Measurements from ENCODE around the gene ADRB1.

Gene ADRB1

DNA sequence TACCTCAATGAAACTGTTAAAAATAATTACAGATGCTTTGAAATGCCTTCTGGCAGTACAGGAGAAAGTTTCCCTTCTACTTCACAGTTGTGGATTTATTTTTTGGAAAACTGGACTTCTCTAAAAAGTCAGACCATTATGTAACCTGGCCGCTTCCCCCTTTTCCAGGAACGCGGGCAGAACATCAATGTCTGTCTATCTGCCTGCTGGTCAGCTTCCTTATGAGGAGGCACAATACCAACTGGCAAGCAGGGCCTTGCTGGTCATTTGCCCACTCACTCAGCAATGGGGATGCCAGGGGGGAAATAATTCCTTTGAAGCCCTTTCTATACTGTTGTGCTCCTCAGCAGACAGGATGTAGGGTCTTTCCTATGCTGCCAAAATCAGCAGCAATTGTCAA, 22.5 kb upstream of the ADRB1 start:
- no peaks in the 10 kb centered on the region for H3K36me3 ChIP-seq (ENCODE audit: insufficient read depth, insufficient read length, low read length)
- H3K9me3 ChIP-seq (ENCODE audit: insufficient read depth, low read length), result 0 out of 2 replicates have a peak, but pooled peaks cover under 1% of the 10 kb centered on the region

DNA sequence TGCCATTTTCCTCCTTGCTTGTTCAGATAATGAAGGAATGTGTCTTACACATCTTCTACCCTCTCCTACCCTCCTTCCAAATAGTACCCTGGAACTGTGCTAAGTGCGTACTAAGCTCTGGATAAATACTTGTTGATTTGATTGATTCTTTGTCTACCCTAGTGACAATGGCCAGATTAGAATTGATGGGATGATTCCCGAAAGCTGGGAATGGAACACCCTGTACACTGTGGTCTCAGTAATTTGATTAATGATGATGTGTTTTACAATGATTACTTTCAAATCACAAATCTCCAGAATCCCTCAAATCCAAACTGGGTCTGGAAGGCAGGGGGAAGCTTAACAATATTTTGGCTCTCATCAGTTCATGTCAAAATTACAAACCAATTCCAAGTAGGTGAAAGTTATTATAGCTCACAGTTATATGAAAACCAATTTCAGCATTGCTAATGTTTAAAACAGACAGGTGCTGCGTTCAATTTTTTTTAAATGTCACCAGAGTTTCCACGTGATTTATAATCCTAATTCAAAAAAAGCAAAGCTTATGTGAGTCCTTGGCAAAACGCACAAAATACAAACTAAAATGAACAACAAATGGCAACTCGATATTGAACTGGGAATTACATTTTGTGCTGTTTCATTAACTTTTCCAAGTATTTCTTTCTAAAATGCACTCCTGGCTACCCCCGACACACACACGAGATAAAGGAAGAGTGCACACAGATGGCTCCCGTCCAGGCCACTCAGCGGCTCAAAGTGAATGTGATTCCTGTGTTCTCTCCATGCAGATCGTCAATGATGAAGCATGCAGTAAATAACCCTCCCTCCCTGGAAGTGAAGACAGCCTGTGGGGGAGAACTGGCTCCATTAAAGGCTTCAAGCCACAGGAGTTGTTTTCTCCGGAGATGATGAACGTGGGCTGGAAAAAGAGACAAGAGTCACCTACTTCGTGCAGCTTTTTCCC, 21.7 kb upstream of the ADRB1 start:
- Histone ChIP-seq H3K9ac (ENCODE audit: insufficient read length, low read depth) (no peak overlapping the region), H3K4me1 (ENCODE audit: insufficient read depth, insufficient read length) (peaks cover 4% of the 10 kb centered on the region), H3K4me3 (ENCODE audit: insufficient read length, low read depth) (no peak overlapping the region), H3K9me3 (ENCODE audit: insufficient read depth, low read length) (no peaks in the 10 kb centered on the region), H3K27me3 (ENCODE audit: insufficient read depth, insufficient read length) (no peaks in the 10 kb centered on the region), H3K36me3 (ENCODE audit: insufficient read depth, insufficient read length, low read length) (no peaks in the 10 kb centered on the region)
- no peak for TF ChIP-seq SUZ12 (IDR thresholded peaks at IDR 0.05; ENCODE audit: extremely low read depth, insufficient read depth, insufficient read length)
- TF ChIP-seq ZNF274 (IDR thresholded peaks at IDR 0.05; ENCODE audit: low read depth, low read length), result no peak
- TF ChIP-seq YY1 (IDR thresholded peaks at IDR 0.05; ENCODE audit: insufficient read depth, insufficient read length), result no peak
- DNase-seq (ENCODE audit: low read depth, low spot score), result no peak

More for the DNA sequence above, 22.5 kb upstream of the ADRB1 start:
- TF ChIP-seq YY1 (IDR thresholded peaks at IDR 0.05; ENCODE audit: insufficient read depth, insufficient read length) (no peak), ZNF274 (IDR thresholded peaks at IDR 0.05; ENCODE audit: low read depth, low read length) (no peak), SUZ12 (IDR thresholded peaks at IDR 0.05; ENCODE audit: extremely low read depth, insufficient read depth, insufficient read length) (no peak)
- H3K9ac ChIP-seq (ENCODE audit: insufficient read length, low read depth), result no peak overlapping the region
- H3K4me3 ChIP-seq (ENCODE audit: insufficient read length, low read depth), result no peak overlapping the region
- peaks cover 4% of the 10 kb centered on the region for H3K4me1 ChIP-seq (ENCODE audit: insufficient read depth, insufficient read length)
- DNase-seq (ENCODE audit: low read depth, low spot score), result no peak
- H3K27me3 ChIP-seq (ENCODE audit: insufficient read depth, insufficient read length), result no peaks in the 10 kb centered on the region

DNA sequence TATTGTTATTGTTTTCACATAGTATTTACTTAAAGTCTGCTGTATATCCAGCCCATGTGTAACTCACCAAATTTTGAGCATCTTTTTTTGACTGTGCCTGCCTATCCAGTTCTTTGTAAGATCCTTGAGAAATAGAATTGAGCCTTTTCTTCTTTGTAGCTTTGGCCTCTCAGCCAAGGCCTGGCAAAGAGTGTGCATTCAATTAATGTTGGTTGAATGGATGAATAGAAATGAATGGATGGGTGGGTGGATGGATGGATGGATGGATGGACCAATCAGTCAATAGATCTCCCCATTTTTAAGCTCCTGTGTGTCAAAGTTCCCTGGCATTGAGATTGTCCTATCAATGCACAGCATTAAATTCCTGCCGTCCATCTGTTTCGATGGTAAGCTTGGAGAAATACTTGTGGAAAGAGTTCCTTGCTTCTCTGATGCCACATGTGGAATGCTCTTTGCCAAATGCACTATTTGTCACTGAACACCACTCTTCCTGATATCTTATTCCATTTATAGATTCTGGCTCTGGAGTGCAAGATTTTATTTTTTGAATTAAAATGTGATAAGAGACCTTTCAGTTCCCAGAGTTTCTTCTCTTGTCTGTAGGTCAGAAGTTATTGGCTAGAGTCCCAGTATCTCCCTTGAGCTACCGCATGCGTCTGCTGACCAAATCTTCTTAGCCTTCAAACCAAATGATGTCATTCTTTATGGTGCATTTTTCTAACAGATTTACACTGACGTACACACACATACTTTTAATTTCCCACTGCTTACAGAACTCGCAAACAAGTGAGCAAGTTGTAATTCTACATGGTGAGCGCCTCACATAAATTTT, 20.7 kb upstream of the ADRB1 start:
- no peaks in the 10 kb centered on the region for H3K27me3 ChIP-seq (ENCODE audit: insufficient read depth, insufficient read length)

DNA sequence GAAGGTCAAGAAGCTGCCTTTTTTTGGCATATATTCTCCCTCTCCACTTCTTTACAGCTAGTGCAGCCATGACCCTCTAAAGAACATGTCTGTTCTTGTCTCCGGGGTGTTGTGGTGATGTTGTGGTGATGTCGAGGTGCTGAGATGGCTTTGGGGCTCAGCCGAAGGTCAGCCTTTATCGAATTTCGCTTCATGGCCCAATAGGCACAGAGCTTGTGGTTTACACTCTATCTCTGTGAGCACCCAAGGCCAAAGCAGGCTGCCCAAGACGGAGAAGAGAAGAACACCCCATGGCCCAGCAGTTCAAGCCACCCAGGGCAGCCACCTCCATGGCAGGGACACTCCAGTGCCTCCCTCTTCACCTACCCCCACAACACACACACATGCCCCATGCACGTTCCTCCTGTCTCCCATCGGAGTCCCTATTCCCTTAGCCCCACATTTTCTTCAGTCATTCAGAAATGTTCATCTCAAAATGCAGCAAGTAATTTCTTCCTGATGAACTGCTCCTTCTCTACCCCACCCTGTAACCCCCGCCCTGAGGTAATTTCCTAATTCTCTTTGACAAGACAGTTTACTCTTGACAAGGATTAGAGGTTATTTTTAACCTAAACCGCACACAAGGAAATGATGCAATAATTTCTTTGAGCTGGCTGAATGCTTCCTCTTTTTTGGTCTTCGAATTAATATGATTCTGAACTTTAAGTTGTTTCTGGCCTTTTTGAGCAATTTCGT, 18.6 kb upstream of the ADRB1 start:
- Histone ChIP-seq H3K4me3 (ENCODE audit: insufficient read length, low read depth) (no peak overlapping the region), H3K27me3 (ENCODE audit: insufficient read depth, insufficient read length) (no peaks in the 10 kb centered on the region), H3K9ac (ENCODE audit: insufficient read length, low read depth) (no peak overlapping the region), H3K36me3 (ENCODE audit: insufficient read depth, insufficient read length, low read length) (no peaks in the 10 kb centered on the region), H3K4me1 (ENCODE audit: insufficient read depth, insufficient read length) (peaks cover 4% of the 10 kb centered on the region), H3K9me3 (ENCODE audit: insufficient read depth, low read length) (no peaks in the 10 kb centered on the region)
- no peak for DNase-seq (ENCODE audit: low read depth, low spot score)
- TF ChIP-seq SUZ12 (IDR thresholded peaks at IDR 0.05; ENCODE audit: extremely low read depth, insufficient read depth, insufficient read length), result no peak
- no peak for TF ChIP-seq YY1 (IDR thresholded peaks at IDR 0.05; ENCODE audit: insufficient read depth, insufficient read length)
- no peak for TF ChIP-seq ZNF274 (IDR thresholded peaks at IDR 0.05; ENCODE audit: low read depth, low read length)

More for the DNA sequence above, 20.7 kb upstream of the ADRB1 start:
- Histone ChIP-seq H3K4me3 (ENCODE audit: insufficient read length, low read depth) (no peak overlapping the region), H3K4me1 (ENCODE audit: insufficient read depth, insufficient read length) (peaks cover 4% of the 10 kb centered on the region), H3K9ac (ENCODE audit: insufficient read length, low read depth) (no peak overlapping the region), H3K36me3 (ENCODE audit: insufficient read depth, insufficient read length, low read length) (no peaks in the 10 kb centered on the region), H3K9me3 (ENCODE audit: insufficient read depth, low read length) (no peaks in the 10 kb centered on the region)
- no peak for TF ChIP-seq YY1 (IDR thresholded peaks at IDR 0.05; ENCODE audit: insufficient read depth, insufficient read length)
- TF ChIP-seq ZNF274 (IDR thresholded peaks at IDR 0.05; ENCODE audit: low read depth, low read length), result no peak
- no peak for TF ChIP-seq SUZ12 (IDR thresholded peaks at IDR 0.05; ENCODE audit: extremely low read depth, insufficient read depth, insufficient read length)
- DNase-seq (ENCODE audit: low read depth, low spot score), result no peak

DNA sequence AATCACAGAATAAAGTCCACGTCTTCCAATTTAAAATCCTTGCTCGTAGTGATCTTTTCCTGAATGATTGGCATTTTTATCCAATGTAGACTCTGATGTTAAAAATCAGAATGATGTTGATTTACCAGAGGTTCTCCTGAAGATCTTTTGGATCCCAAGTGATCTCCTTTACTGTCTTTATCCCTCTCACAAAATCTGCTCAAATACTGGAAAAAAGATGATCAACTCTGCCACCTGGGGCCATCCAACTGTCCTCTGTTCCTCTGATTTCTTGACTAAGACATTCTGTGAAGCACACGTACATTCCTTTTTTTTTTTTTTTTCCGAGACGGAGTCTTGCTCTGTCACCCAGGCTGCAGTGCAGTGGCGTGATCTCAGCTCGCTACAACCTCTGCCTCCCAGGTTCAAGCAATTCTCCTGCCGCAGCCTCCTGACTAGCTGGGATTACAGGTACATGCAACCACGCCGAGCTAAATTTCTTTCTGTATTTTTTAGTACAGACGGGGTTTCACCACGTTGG, 18.0 kb upstream of the ADRB1 start:
- TF ChIP-seq ZNF274 (IDR thresholded peaks at IDR 0.05; ENCODE audit: low read depth, low read length) (no peak), SUZ12 (IDR thresholded peaks at IDR 0.05; ENCODE audit: extremely low read depth, insufficient read depth, insufficient read length) (no peak), YY1 (IDR thresholded peaks at IDR 0.05; ENCODE audit: insufficient read depth, insufficient read length) (no peak)
- Histone ChIP-seq H3K9ac (ENCODE audit: insufficient read length, low read depth) (no peak overlapping the region), H3K36me3 (ENCODE audit: insufficient read depth, insufficient read length, low read length) (no peaks in the 10 kb centered on the region), H3K4me1 (ENCODE audit: insufficient read depth, insufficient read length) (peaks cover 4% of the 10 kb centered on the region), H3K9me3 (ENCODE audit: insufficient read depth, low read length) (no peaks in the 10 kb centered on the region), H3K4me3 (ENCODE audit: insufficient read length, low read depth) (no peak overlapping the region), H3K27me3 (ENCODE audit: insufficient read depth, insufficient read length) (no peaks in the 10 kb centered on the region)
- no peak for DNase-seq (ENCODE audit: low read depth, low spot score)

DNA sequence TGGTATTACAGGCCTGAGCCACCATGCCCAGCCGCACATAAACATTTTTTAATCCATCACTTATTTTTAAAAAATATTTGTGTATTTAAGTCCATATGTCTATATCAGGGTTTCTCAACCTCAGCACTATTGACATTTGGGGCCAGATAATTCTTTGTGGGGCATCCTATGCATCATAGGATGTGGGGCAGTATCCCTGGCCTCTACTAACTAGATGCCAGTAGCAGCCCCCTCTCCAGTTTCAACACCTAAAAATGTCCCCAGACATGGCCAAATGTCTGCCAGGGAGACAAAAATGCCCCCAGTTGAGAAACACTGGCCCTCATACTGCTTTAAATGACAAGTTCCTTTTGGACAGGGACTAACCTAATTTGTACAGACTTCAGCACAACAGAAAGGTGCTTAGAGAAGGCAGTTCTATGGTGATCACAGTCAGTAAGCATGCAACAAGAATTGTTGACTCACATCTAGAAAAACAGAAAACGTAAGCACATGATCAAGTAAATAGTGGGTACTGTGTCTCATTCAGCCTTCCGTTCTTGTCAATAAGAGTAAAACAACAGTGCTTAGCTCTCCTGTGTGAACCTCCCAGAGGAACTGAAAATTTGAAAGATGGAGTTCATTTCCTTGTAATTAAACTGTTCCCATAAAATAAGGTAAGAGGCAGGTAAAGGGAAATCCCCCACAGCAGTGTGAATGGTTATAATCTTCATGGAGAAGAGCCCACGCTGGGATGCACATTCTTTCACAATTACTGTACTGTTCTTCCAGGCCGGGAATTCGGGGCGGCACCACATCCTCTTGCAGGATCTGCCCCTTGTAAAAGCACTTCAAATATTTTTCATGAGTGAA, 17.3 kb upstream of the ADRB1 start:
- TF ChIP-seq YY1 (IDR thresholded peaks at IDR 0.05; ENCODE audit: insufficient read depth, insufficient read length), result no peak
- TF ChIP-seq ZNF274 (IDR thresholded peaks at IDR 0.05; ENCODE audit: low read depth, low read length), result no peak
- no peak for TF ChIP-seq SUZ12 (IDR thresholded peaks at IDR 0.05; ENCODE audit: extremely low read depth, insufficient read depth, insufficient read length)
- Histone ChIP-seq H3K27me3 (ENCODE audit: insufficient read depth, insufficient read length) (no peaks in the 10 kb centered on the region), H3K9me3 (ENCODE audit: insufficient read depth, low read length) (no peaks in the 10 kb centered on the region), H3K9ac (ENCODE audit: insufficient read length, low read depth) (no peak overlapping the region), H3K36me3 (ENCODE audit: insufficient read depth, insufficient read length, low read length) (no peaks in the 10 kb centered on the region), H3K4me1 (ENCODE audit: insufficient read depth, insufficient read length) (peaks cover 4% of the 10 kb centered on the region), H3K4me3 (ENCODE audit: insufficient read length, low read depth) (no peak overlapping the region)
- no peak for DNase-seq (ENCODE audit: low read depth, low spot score)

Data from NT2/D1 (cell line).